ENCODE measurements around the gene KCTD16.

DNA sequence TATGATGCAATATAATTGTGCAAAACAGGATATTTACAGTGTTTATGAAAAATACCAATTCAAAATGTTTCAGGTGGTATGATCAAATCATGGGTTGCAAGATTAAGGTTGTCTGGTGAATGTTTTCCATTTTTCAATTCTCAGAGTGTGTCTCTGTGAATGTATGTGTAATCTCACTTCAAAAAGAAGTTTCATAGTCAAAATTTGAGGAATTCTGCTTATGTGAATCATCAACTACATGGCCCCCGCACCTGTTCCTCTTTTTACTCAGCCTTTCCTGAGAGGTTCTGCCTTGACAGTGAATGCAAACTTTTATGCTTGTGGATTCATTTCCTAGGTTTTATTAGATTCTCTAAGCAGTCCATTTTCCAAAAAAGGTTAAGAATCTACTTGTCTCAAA is 32.1 kb downstream of the KCTD16 start:
- TF ChIP-seq, protein P1, sequence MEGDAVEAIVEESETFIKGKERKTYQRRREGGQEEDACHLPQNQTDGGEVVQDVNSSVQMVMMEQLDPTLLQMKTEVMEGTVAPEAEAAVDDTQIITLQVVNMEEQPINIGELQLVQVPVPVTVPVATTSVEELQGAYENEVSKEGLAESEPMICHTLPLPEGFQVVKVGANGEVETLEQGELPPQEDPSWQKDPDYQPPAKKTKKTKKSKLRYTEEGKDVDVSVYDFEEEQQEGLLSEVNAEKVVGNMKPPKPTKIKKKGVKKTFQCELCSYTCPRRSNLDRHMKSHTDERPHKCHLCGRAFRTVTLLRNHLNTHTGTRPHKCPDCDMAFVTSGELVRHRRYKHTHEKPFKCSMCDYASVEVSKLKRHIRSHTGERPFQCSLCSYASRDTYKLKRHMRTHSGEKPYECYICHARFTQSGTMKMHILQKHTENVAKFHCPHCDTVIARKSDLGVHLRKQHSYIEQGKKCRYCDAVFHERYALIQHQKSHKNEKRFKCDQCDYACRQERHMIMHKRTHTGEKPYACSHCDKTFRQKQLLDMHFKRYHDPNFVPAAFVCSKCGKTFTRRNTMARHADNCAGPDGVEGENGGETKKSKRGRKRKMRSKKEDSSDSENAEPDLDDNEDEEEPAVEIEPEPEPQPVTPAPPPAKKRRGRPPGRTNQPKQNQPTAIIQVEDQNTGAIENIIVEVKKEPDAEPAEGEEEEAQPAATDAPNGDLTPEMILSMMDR (IDR thresholded peaks at IDR 0.05; ENCODE audit: borderline replicate concordance, extremely low read depth, low read length, poor library complexity, severe bottlenecking), result no peak
- TF ChIP-seq EZH2 (IDR thresholded peaks at IDR 0.05; ENCODE audit: borderline replicate concordance, low read depth, low read length, severe bottlenecking), result no peak
